A549 (cell line): ENCODE data around the gene PCDH9. TPM values are rescaled to one million over a fixed set of nuclear protein-coding genes. Genes with fewer than 3 reads are reported as not detected.

Experiments
- ATAC-seq, 2 experiments: fragments of 200-7000 bp in 1 of 2; fragments of >200 bp in 1 of 2; cut with Nextera tagmentation in 1 of 2; cut with Tn5 transposase in 1 of 2; 3 replicates each; pipeline versions ENCODE4 v1.8.0 to v1.9.1; 2018 to 2020; ENCODE audit warnings: mild to moderate bottlenecking in 1 of 2, moderate library complexity in 1 of 2
- CTCF ChIA-PET: fragments of 300-600 bp; sonication (Branson Sonifier 250); formaldehyde crosslinking; extraction: SDS; loops from one replicate; lab custom pipeline; 2021; ENCODE audit warnings: antibody characterized with exemption, inconsistent platforms; lab: Yijun Ruan, JAX
- POLR2A ChIA-PET: fragments of 350-600 bp; formaldehyde crosslinking; extraction: SDS; loops from one replicate; lab custom pipeline; 2021; ENCODE audit warnings: antibody characterized with exemption, inconsistent platforms; lab: Yijun Ruan, JAX
- DNase-seq, 2 experiments: peaks; one replicate each; pipeline versions ENCODE4 v3.0.0 to v3.0.0-alpha.2; 2011 to 2016; ENCODE audit warnings: low read depth in 1 of 2, low spot score in 1 of 2
- FAIRE-seq: peaks from 2 replicates; lab custom pipeline; 2011; peaks lifted over from hg19 to GRCh38; lab: Jason Lieb, UNC
- H3K27ac ChIP-seq, 2 experiments: fragments of >200 bp; sonication (Bioruptor Twin); formaldehyde crosslinking; 3 replicates each; pipeline ENCODE4 v1.5.1; 2016 to 2017
- H3K4me1 ChIP-seq: fragments of >200 bp; sonication (Bioruptor Twin); formaldehyde crosslinking; 3 replicates; pipeline ENCODE4 v1.6.1; 2016
- H3K4me2 ChIP-seq: fragments of >200 bp; sonication (Bioruptor Twin); formaldehyde crosslinking; 3 replicates; pipeline ENCODE4 v1.6.1; 2016
- H3K4me3 ChIP-seq: fragments of >200 bp; sonication (Bioruptor Twin); formaldehyde crosslinking; 3 replicates; pipeline ENCODE4 v1.5.1; 2016
- H3K9me3 ChIP-seq: fragments of >200 bp; sonication (Bioruptor Twin); formaldehyde crosslinking; 3 replicates; pipeline ENCODE4 v1.6.1; 2016
- BHLHE40 ChIP-seq: IDR thresholded peaks from 2 replicates; pipeline ENCODE4 v1.6.1; 2012; ENCODE audit warnings: low read depth, low read length, inconsistent platforms
- CBX8 ChIP-seq: fragments of 200-600 bp; sonication (generic); IDR thresholded peaks from 2 replicates; pipeline ENCODE4 v1.6.1; 2016
- CEBPB ChIP-seq, 2 experiments: fragments of >200 bp in 1 of 2; sonication (Bioruptor Twin) in 1 of 2; formaldehyde crosslinking in 1 of 2; IDR thresholded peaks; 2 replicates each; pipeline ENCODE4 v1.6.1; 2012 to 2016
- CHD2 ChIP-seq: fragments of 150-350 bp; IDR thresholded peaks from 2 replicates; pipeline ENCODE4 v1.6.1; 2014; ENCODE audit warnings: low read length; ENCODE audit not compliant: partially characterized antibody
- E2F6 ChIP-seq: IDR thresholded peaks from 2 replicates; pipeline ENCODE4 v1.6.1; 2012; ENCODE audit warnings: low read depth, borderline replicate concordance
- ELK1 ChIP-seq: fragments of 150-350 bp; IDR thresholded peaks from 2 replicates; pipeline ENCODE4 v1.6.1; 2014; ENCODE audit warnings: low read depth, mild to moderate bottlenecking, low read length
- EP300 ChIP-seq, 2 experiments: fragments of >200 bp; sonication (Bioruptor Twin); formaldehyde crosslinking; IDR thresholded peaks; 2 replicates in 1 of 2; 3 replicates in 1 of 2; pipeline ENCODE4 v1.6.1; 2016 to 2017
- ESRRA ChIP-seq: fragments of 150-350 bp; IDR thresholded peaks from 2 replicates; pipeline ENCODE4 v1.6.1; 2014; ENCODE audit warnings: mild to moderate bottlenecking, low read length, borderline replicate concordance
- FOSB ChIP-seq: fragments of 250-450 bp; sonication (Bioruptor Pico); IDR thresholded peaks from 2 replicates; pipeline ENCODE4 v1.5.0; 2020; ENCODE audit warnings: mild to moderate bottlenecking, moderate library complexity
- FOSL2 ChIP-seq, 2 experiments: fragments of 450-650 bp in 1 of 2; fragments of >200 bp in 1 of 2; sonication (Bioruptor Twin) in 1 of 2; formaldehyde crosslinking; IDR thresholded peaks; 2 replicates each; pipeline versions ENCODE4 v1.5.0 to v1.6.1; 2016 to 2020; ENCODE audit warnings: mild to moderate bottlenecking in 1 of 2, moderate library complexity in 1 of 2
- GATA3 ChIP-seq: IDR thresholded peaks from 2 replicates; pipeline ENCODE4 v1.6.1; 2012; ENCODE audit warnings: borderline replicate concordance
- HOXA7 ChIP-seq: fragments of 250-450 bp; sonication (Bioruptor Pico); IDR thresholded peaks from 2 replicates; pipeline ENCODE4 v1.5.0; 2020; ENCODE audit warnings: mild to moderate bottlenecking, moderate library complexity
- HOXB13 ChIP-seq: fragments of 250-450 bp; sonication (Bioruptor Pico); IDR thresholded peaks from 2 replicates; pipeline ENCODE4 v1.5.0; 2020; ENCODE audit warnings: low read depth, mild to moderate bottlenecking, moderate library complexity
- HOXB5 ChIP-seq: fragments of 250-450 bp; sonication (Bioruptor Pico); IDR thresholded peaks from 2 replicates; pipeline ENCODE4 v1.5.0; 2020; ENCODE audit warnings: mild to moderate bottlenecking, moderate library complexity
- JUN ChIP-seq, 2 experiments: fragments of >200 bp; sonication (Bioruptor Twin); formaldehyde crosslinking; IDR thresholded peaks; 2 replicates in 1 of 2; 3 replicates in 1 of 2; pipeline ENCODE4 v1.6.1; 2016 to 2017
- KDM5A ChIP-seq: fragments of 200-600 bp; sonication (generic); IDR thresholded peaks from 2 replicates; pipeline ENCODE4 v1.6.1; 2016; ENCODE audit warnings: antibody characterized with exemption, mild to moderate bottlenecking
- MAFK ChIP-seq: fragments of 450-650 bp; IDR thresholded peaks from 2 replicates; pipeline ENCODE4 v1.6.1; 2014; ENCODE audit not compliant: partially characterized antibody
- MAZ ChIP-seq: fragments of 150-350 bp; IDR thresholded peaks from 2 replicates; pipeline ENCODE4 v1.6.1; 2014; ENCODE audit warnings: antibody characterized with exemption, low read depth, low read length, borderline replicate concordance
- NR3C1 ChIP-seq: fragments of >200 bp; sonication (Bioruptor Twin); formaldehyde crosslinking; IDR thresholded peaks from 3 replicates; pipeline ENCODE4 v1.6.1; 2017
- PHF8 ChIP-seq: fragments of 200-600 bp; sonication (generic); IDR thresholded peaks from 2 replicates; pipeline ENCODE4 v1.6.1; 2016; ENCODE audit warnings: low read depth, mild to moderate bottlenecking, antibody characterized with exemption, moderate library complexity, borderline replicate concordance
- POLR2A ChIP-seq: IDR thresholded peaks from 2 replicates; pipeline ENCODE4 v1.6.1; 2012; ENCODE audit warnings: mild to moderate bottlenecking, low read length
- POLR2AphosphoS2 ChIP-seq: conservative IDR thresholded peaks from 2 replicates; pipeline ENCODE4 v1.6.1; 2012; ENCODE audit warnings: low read length, improper control_type of control experiment, inconsistent platforms
- TFCP2L1 ChIP-seq: fragments of 250-450 bp; sonication (Bioruptor Pico); IDR thresholded peaks from 2 replicates; pipeline ENCODE4 v1.5.0; 2021; ENCODE audit warnings: mild to moderate bottlenecking
- TP53 ChIP-seq: fragments of 250-450 bp; sonication (Bioruptor Pico); IDR thresholded peaks from 2 replicates; pipeline ENCODE4 v1.5.0; 2021; ENCODE audit warnings: mild to moderate bottlenecking, moderate library complexity
- USF2 ChIP-seq: fragments of 450-650 bp; IDR thresholded peaks from 2 replicates; pipeline ENCODE4 v1.6.1; 2014; ENCODE audit warnings: antibody characterized with exemption
- ZC3H11A ChIP-seq: fragments of 450-650 bp; IDR thresholded peaks from 2 replicates; pipeline ENCODE4 v1.6.1; 2014; ENCODE audit warnings: antibody characterized with exemption, mild to moderate bottlenecking
- ZFP36 ChIP-seq: fragments of 450-650 bp; IDR thresholded peaks from 2 replicates; pipeline ENCODE4 v1.6.1; 2014; ENCODE audit warnings: borderline replicate concordance; ENCODE audit not compliant: partially characterized antibody
- ZNF302 ChIP-seq: fragments of 250-450 bp; sonication (Bioruptor Pico); IDR thresholded peaks from 2 replicates; pipeline ENCODE4 v1.9.0; 2021; ENCODE audit warnings: inconsistent platforms, mild to moderate bottlenecking, moderate library complexity
- ZSCAN20 ChIP-seq: fragments of 250-450 bp; sonication (Bioruptor Pico); IDR thresholded peaks from 2 replicates; pipeline ENCODE4 v1.8.0; 2022; ENCODE audit warnings: mild to moderate bottlenecking, moderate library complexity
- WGBS: methylation state at CpG from one replicate; pipeline ENCODE4 v1.1.6; 2017; ENCODE audit errors: missing lambda C conversion rate; 5-methylcytosine and 5-hydroxymethylcytosine counted together
- polyA plus RNA-seq, 4 experiments: library from polyadenylated mRNA; depleted of rRNA in 3 of 4; stranded (reverse); fragments of >200 nt; fragmentation: RNase III in 1 of 4; extraction: RNeasy Plus Mini Kit Qiagen cat#74134 plus additional on column Dnase treatment in 1 of 4; gene quantifications; 2 replicates in 3 of 4; 3 replicates in 1 of 4; pipeline ENCODE4 v1.2.3, GENCODE V29; 2011 to 2017
- TF ChIP-seq, protein P1 (sequence below): fragments of >200 bp; sonication (Bioruptor Twin); formaldehyde crosslinking; IDR thresholded peaks from 3 replicates; pipeline ENCODE4 v1.6.1; 2016

Gene PCDH9
- polyA plus RNA-seq, 2 of the 4 experiments (the other 2 are of a cell fraction): 16.0 to 29.5 TPM

GRCh38 chr13:66345971-66346370, 884.2 kb downstream of the PCDH9 start (continued):
- TF ChIP-seq MAZ: no peak
- TF ChIP-seq CHD2: no peak
- TF ChIP-seq ESRRA: no peak
- no peak for TF ChIP-seq BHLHE40
- TF ChIP-seq PHF8: no peak
- no peak for TF ChIP-seq JUN (IDR thresholded peaks at IDR 0.05)

GRCh38 chr13:66345518-66345810, 884.7 kb downstream of the PCDH9 start:
- Histone ChIP-seq H3K27ac (no peak overlapping the region), H3K4me1 (peaks cover 30% of the 10 kb centered on the region), H3K4me3 (no peak overlapping the region), H3K4me2 (no peak overlapping the region), H3K9me3 (no peaks in the 10 kb centered on the region)
- TF ChIP-seq TFCP2L1 (CRISPR knock-in tag) (no peak), CBX8 (no peak), CEBPB (IDR thresholded peaks at IDR 0.05) (no peak), GATA3 (no peak), FOSL2 (IDR thresholded peaks at IDR 0.05) (no peak), FOSL2 (CRISPR knock-in tag; IDR thresholded peaks at IDR 0.05) (no peak), ZFP36 (no peak), POLR2AphosphoS2 (no peak), HOXB5 (CRISPR knock-in tag) (no peak), FOSB (no peak), JUN (IDR thresholded peaks at IDR 0.05) (no peak), POLR2A (no peak), ZC3H11A (no peak), HOXA7 (CRISPR knock-in tag) (no peak)
- TF ChIP-seq, protein P1, sequence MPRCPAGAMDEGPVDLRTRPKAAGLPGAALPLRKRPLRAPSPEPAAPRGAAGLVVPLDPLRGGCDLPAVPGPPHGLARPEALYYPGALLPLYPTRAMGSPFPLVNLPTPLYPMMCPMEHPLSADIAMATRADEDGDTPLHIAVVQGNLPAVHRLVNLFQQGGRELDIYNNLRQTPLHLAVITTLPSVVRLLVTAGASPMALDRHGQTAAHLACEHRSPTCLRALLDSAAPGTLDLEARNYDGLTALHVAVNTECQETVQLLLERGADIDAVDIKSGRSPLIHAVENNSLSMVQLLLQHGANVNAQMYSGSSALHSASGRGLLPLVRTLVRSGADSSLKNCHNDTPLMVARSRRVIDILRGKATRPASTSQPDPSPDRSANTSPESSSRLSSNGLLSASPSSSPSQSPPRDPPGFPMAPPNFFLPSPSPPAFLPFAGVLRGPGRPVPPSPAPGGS: no peak
- ChIA-PET CTCF (no interaction called here), POLR2A (no interaction called here)
- 92% methylated on average over 6 of the region's 6 CpGs for WGBS
- DNase-seq (no peak), ATAC-seq (no peak), FAIRE-seq (no peak)

- DNase-seq: no peak
- H3K27ac ChIP-seq: no peak overlapping the region
- ChIA-PET POLR2A (no interaction called here), CTCF (no interaction called here)
- TF ChIP-seq ZNF302 (CRISPR knock-in tag) (no peak), TP53 (no peak), NR3C1 (no peak), ZFP36 (no peak), USF2 (no peak), POLR2A (no peak), CEBPB (IDR thresholded peaks at IDR 0.05) (no peak), GATA3 (no peak), FOSL2 (IDR thresholded peaks at IDR 0.05) (no peak), FOSL2 (CRISPR knock-in tag; IDR thresholded peaks at IDR 0.05) (no peak), ELK1 (no peak), POLR2AphosphoS2 (no peak), ZSCAN20 (CRISPR knock-in tag) (no peak), EP300 (IDR thresholded peaks at IDR 0.05) (no peak), ZC3H11A (no peak), KDM5A (no peak), HOXB5 (CRISPR knock-in tag) (no peak), CHD2 (no peak), HOXB13 (CRISPR knock-in tag) (no peak), E2F6 (no peak), MAFK (no peak)
- no peaks in the 10 kb centered on the region for H3K9me3 ChIP-seq
- H3K4me2 ChIP-seq: no peak overlapping the region
- 83% methylated on average over 4 of the region's 4 CpGs for WGBS
- peaks cover 27% of the 10 kb centered on the region for H3K4me1 ChIP-seq
- no peak overlapping the region for H3K4me3 ChIP-seq
- ATAC-seq: no peak
- FAIRE-seq: no peak
Measured at GRCh38 chr13:66344805-66345517, 885.2 kb downstream of the PCDH9 start.
